Measurements from ENCODE around the gene ITK. TPM values are rescaled to one million over a fixed set of nuclear protein-coding genes. Genes with fewer than 3 reads are reported as not detected.

ITK gene
- total and polyA plus RNA-seq, 2 donors (not counting 1 experiment from before 2014, with no cell fraction given): 0.75 to 1.1 TPM

DNA sequence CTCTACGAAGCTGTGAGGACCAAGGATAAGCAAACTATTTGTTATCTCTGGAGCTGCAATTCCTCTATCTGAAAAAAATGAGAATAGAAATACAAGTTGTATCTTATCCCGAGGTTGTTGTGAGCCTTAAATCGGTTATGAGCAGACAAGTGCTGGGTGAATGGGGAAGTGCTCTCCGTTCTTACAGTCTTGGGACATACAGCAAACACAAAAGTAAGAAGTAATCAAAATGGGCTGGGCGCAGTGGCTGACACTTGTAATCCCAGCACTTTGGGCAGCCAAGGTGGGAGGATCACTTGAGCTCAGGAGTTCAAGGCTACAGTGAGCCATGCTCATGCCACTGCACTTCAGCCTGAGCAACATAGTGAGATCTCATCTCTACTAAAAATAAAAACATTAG lies 31.7 kb downstream of the ITK start:
- WGBS (ENCODE audit: insufficient coverage): 80% methylated on average over 1 of the region's 5 CpGs
- intact Hi-C loops (cut with micrococcal nuclease): no loop called here
- no peaks in the 10 kb centered on the region for H3K9me3 ChIP-seq (ENCODE audit: control extremely low read depth in 1 of 3, control insufficient read depth in 2 of 3, insufficient read depth in 1 of 3, low read length in 2 of 3)
- no peak overlapping the region for H3K4me3 Mint-ChIP-seq
- ATAC-seq (ENCODE audit: low read depth) (no peak), DNase-seq (no peak)
- no peak overlapping the region for H3K27ac Mint-ChIP-seq
- H2AFZ ChIP-seq (ENCODE audit: insufficient read depth, low read depth, low read length, poor library complexity, severe bottlenecking): no peak overlapping the region
- no peak overlapping the region for H3K27ac ChIP-seq (ENCODE audit: low read length in 2 of 2)
- no peak overlapping the region for H3K9ac ChIP-seq (ENCODE audit: low read length)
- H4K20me1 ChIP-seq (ENCODE audit: control insufficient read depth, insufficient read depth, low read length, poor library complexity, severe bottlenecking): no peaks in the 10 kb centered on the region
- POLR2A ChIA-PET: no interaction called here
- CTCF ChIA-PET: no interaction called here
- no peak overlapping the region for H3K4me3 ChIP-seq (ENCODE audit: control extremely low read depth in 1 of 5, extremely low read depth in 1 of 5, insufficient read depth in 1 of 5, low read depth in 2 of 5, low read length in 4 of 5)
- TF ChIP-seq, protein P1, sequence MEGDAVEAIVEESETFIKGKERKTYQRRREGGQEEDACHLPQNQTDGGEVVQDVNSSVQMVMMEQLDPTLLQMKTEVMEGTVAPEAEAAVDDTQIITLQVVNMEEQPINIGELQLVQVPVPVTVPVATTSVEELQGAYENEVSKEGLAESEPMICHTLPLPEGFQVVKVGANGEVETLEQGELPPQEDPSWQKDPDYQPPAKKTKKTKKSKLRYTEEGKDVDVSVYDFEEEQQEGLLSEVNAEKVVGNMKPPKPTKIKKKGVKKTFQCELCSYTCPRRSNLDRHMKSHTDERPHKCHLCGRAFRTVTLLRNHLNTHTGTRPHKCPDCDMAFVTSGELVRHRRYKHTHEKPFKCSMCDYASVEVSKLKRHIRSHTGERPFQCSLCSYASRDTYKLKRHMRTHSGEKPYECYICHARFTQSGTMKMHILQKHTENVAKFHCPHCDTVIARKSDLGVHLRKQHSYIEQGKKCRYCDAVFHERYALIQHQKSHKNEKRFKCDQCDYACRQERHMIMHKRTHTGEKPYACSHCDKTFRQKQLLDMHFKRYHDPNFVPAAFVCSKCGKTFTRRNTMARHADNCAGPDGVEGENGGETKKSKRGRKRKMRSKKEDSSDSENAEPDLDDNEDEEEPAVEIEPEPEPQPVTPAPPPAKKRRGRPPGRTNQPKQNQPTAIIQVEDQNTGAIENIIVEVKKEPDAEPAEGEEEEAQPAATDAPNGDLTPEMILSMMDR (IDR thresholded peaks at IDR 0.05): no peak
- TF ChIP-seq EZH2 (IDR thresholded peaks at IDR 0.05; ENCODE audit: borderline replicate concordance, insufficient read depth, low read depth, low read length, poor library complexity, severe bottlenecking): no peak
- no peaks in the 10 kb centered on the region for H3K36me3 ChIP-seq (replicated peaks in 1 of 2; ENCODE audit: control extremely low read depth in 1 of 2, control insufficient read depth in 1 of 2, extremely low read depth in 1 of 2, insufficient read depth in 2 of 2, low read length in 1 of 2)
- peaks cover 47% of the 10 kb centered on the region for H3K4me1 Mint-ChIP-seq
- no peaks in the 10 kb centered on the region for H3K9me3 Mint-ChIP-seq (ENCODE audit: insufficient read depth)
- no peaks in the 10 kb centered on the region for H3K79me2 ChIP-seq (ENCODE audit: control insufficient read depth, insufficient read depth, low read length)
- no peak overlapping the region for H3K4me2 ChIP-seq (replicated peaks; ENCODE audit: low read depth, low read length, poor library complexity, severe bottlenecking)
- no peaks in the 10 kb centered on the region for H3K27me3 Mint-ChIP-seq
- H3K4me1 ChIP-seq (ENCODE audit: control insufficient read depth in 2 of 2, insufficient read depth in 2 of 2, low read length in 2 of 2): peaks cover 34 to 36% of the 10 kb centered on the region in 2 donors
- H3K27me3 ChIP-seq (replicated peaks in 1 of 4; ENCODE audit: control extremely low read depth in 1 of 4, control insufficient read depth in 3 of 4, insufficient read depth in 4 of 4, low read length in 3 of 4): no peaks in the 10 kb centered on the region

DNA sequence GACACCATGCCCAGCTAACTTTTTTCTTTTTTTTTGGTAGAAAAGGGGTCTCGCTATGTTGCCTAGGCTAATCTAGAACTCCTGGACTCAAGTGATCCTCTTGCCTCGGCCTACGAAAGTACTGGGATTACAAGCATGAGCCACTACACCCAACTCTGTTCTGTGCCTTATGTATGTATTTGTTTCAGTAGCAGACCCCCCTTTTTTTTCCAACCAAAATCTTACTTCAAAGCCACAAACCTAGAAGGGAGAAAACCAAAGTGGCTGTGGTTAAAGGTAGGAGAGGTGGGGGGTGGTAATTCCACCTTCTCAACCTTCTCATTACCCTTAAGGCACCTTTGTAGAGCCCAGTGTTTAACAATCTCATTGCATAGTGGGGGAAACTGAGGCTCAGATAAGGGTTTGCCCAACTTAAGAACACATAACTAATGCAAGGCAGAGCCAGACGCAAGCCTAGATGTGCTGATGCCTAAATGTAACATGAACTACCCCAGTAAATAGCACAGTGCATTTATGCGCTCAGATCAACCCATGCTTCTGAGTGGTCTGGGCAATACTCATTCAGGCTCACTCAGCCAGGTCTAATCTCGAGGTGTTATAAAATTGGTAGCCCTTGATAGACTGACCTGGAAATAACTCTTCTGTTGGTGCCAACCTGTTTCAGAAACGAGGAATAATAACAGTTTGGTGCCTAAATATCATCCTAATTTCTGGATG lies 33.0 kb downstream of the ITK start:
- CTCF ChIA-PET: no interaction called here
- Histone ChIP-seq H3K4me3 (ENCODE audit: control extremely low read depth in 1 of 5, extremely low read depth in 1 of 5, insufficient read depth in 1 of 5, low read depth in 2 of 5, low read length in 4 of 5) (no peak overlapping the region), H3K4me1 (ENCODE audit: control insufficient read depth in 2 of 2, insufficient read depth in 2 of 2, low read length in 2 of 2) (peaks cover 42 to 44% of the 10 kb centered on the region in 2 donors), H4K20me1 (ENCODE audit: control insufficient read depth, insufficient read depth, low read length, poor library complexity, severe bottlenecking) (no peaks in the 10 kb centered on the region), H3K27ac (ENCODE audit: low read length in 2 of 2) (no peak overlapping the region), H3K9ac (ENCODE audit: low read length) (no peak overlapping the region), H2AFZ (ENCODE audit: insufficient read depth, low read depth, low read length, poor library complexity, severe bottlenecking) (no peak overlapping the region), H3K36me3 (replicated peaks in 1 of 2; ENCODE audit: control extremely low read depth in 1 of 2, control insufficient read depth in 1 of 2, extremely low read depth in 1 of 2, insufficient read depth in 2 of 2, low read length in 1 of 2) (no peaks in the 10 kb centered on the region), H3K79me2 (ENCODE audit: control insufficient read depth, insufficient read depth, low read length) (no peaks in the 10 kb centered on the region), H3K27me3 (replicated peaks in 1 of 4; ENCODE audit: control extremely low read depth in 1 of 4, control insufficient read depth in 3 of 4, insufficient read depth in 4 of 4, low read length in 3 of 4) (no peaks in the 10 kb centered on the region), H3K9me3 (ENCODE audit: control extremely low read depth in 1 of 3, control insufficient read depth in 2 of 3, insufficient read depth in 1 of 3, low read length in 2 of 3) (no peaks in the 10 kb centered on the region), H3K4me2 (replicated peaks; ENCODE audit: low read depth, low read length, poor library complexity, severe bottlenecking) (no peak overlapping the region)
- Mint-ChIP-seq H3K27ac (no peak overlapping the region), H3K4me3 (no peak overlapping the region), H3K27me3 (no peaks in the 10 kb centered on the region), H3K9me3 (ENCODE audit: insufficient read depth) (no peaks in the 10 kb centered on the region), H3K4me1 (peaks cover 56% of the 10 kb centered on the region)
- no peak for TF ChIP-seq EZH2 (IDR thresholded peaks at IDR 0.05; ENCODE audit: borderline replicate concordance, insufficient read depth, low read depth, low read length, poor library complexity, severe bottlenecking)
- TF ChIP-seq, protein P1 (IDR thresholded peaks at IDR 0.05): no peak
- 94% methylated on average over 3 of the region's 7 CpGs for WGBS (ENCODE audit: insufficient coverage)
- no peak for DNase-seq
- ATAC-seq (ENCODE audit: low read depth): no peak
- POLR2A ChIA-PET: no interaction called here
- intact Hi-C loops (cut with micrococcal nuclease): no loop called here

Measured in B cell (primary cell).